ENCODE measurements around the gene NMRAL1. TPM values are rescaled to one million over a fixed set of nuclear protein-coding genes. Genes with fewer than 3 reads are reported as not detected.

The NMRAL1 gene
- total RNA-seq, 3 donors from 2014 or later (not counting 1 experiment from before 2014, with no cell fraction given), result 66.6 to 71.2 (median 69.8) TPM

- Mint-ChIP-seq H3K27me3 (ENCODE audit: low read depth in 2 of 2) (no peaks in the 10 kb centered on the region), H3K4me3 (no peak overlapping the region), H3K27ac (peak overlapping the region; percentile 13 to 64), H3K4me1 (peaks cover 8 to 32% of the 10 kb centered on the region in 2 donors), H3K36me3 (no peaks in the 10 kb centered on the region), H3K9me3 (no peaks in the 10 kb centered on the region)
- TF ChIP-seq, protein P1, sequence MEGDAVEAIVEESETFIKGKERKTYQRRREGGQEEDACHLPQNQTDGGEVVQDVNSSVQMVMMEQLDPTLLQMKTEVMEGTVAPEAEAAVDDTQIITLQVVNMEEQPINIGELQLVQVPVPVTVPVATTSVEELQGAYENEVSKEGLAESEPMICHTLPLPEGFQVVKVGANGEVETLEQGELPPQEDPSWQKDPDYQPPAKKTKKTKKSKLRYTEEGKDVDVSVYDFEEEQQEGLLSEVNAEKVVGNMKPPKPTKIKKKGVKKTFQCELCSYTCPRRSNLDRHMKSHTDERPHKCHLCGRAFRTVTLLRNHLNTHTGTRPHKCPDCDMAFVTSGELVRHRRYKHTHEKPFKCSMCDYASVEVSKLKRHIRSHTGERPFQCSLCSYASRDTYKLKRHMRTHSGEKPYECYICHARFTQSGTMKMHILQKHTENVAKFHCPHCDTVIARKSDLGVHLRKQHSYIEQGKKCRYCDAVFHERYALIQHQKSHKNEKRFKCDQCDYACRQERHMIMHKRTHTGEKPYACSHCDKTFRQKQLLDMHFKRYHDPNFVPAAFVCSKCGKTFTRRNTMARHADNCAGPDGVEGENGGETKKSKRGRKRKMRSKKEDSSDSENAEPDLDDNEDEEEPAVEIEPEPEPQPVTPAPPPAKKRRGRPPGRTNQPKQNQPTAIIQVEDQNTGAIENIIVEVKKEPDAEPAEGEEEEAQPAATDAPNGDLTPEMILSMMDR (IDR thresholded peaks at IDR 0.05), result no peak
- intact Hi-C loops (cut with micrococcal nuclease), result no loop called here
- Histone ChIP-seq H3K4me3 (ENCODE audit: low read length) (no peak overlapping the region), H3K27ac (ENCODE audit: low read length) (no peak overlapping the region), H3K27me3 (ENCODE audit: control insufficient read depth, insufficient read depth, low read length) (no peaks in the 10 kb centered on the region), H3K9me3 (ENCODE audit: control insufficient read depth, insufficient read depth, low read length) (no peaks in the 10 kb centered on the region), H3K36me3 (ENCODE audit: control insufficient read depth, insufficient read depth, low read length) (peaks cover 10% of the 10 kb centered on the region), H3K4me1 (ENCODE audit: control insufficient read depth, insufficient read depth, low read length) (peaks cover 40% of the 10 kb centered on the region)
- 88% methylated on average over 5 of the region's 5 CpGs for WGBS (ENCODE audit: insufficient coverage)
- ATAC-seq, result no peak
- DNase-seq, result no peak
These were observed 2.6 kb downstream of the NMRAL1 start for GRCh38 chr16:4471869-4472268.

GRCh38 chr16:4468972-4469371, 5.5 kb downstream of the NMRAL1 start:
- Histone ChIP-seq H3K36me3 (ENCODE audit: control insufficient read depth, insufficient read depth, low read length) (peaks cover 16% of the 10 kb centered on the region), H3K27me3 (ENCODE audit: control insufficient read depth, insufficient read depth, low read length) (no peaks in the 10 kb centered on the region), H3K4me3 (ENCODE audit: low read length) (no peak overlapping the region), H3K27ac (ENCODE audit: low read length) (no peak overlapping the region), H3K9me3 (ENCODE audit: control insufficient read depth, insufficient read depth, low read length) (no peaks in the 10 kb centered on the region), H3K4me1 (ENCODE audit: control insufficient read depth, insufficient read depth, low read length) (peaks cover 46% of the 10 kb centered on the region)
- Mint-ChIP-seq H3K9me3 (no peaks in the 10 kb centered on the region), H3K4me1 (peaks cover 30 to 37% of the 10 kb centered on the region in 2 donors), H3K4me3 (no peak overlapping the region), H3K27ac (no peak overlapping the region), H3K36me3 (no peaks in the 10 kb centered on the region), H3K27me3 (ENCODE audit: low read depth in 2 of 2) (no peaks in the 10 kb centered on the region)
- intact Hi-C loops (cut with micrococcal nuclease), result no loop called here
- TF ChIP-seq, protein P1 (IDR thresholded peaks at IDR 0.05), result no peak
- 90% methylated on average over 10 of the region's 10 CpGs for whole genome bisulfite sequencing (ENCODE audit: insufficient coverage)
- no peak for ATAC-seq
- DNase-seq, result no peak

- TF ChIP-seq, protein P1 (IDR thresholded peaks at IDR 0.05), result no peak
- no peaks in the 10 kb centered on the region for H3K36me3 Mint-ChIP-seq
- ATAC-seq, result no peak
- Histone ChIP-seq H3K36me3 (ENCODE audit: control insufficient read depth, insufficient read depth, low read length) (peaks cover 20% of the 10 kb centered on the region), H3K4me1 (ENCODE audit: control insufficient read depth, insufficient read depth, low read length) (peaks cover 40% of the 10 kb centered on the region), H3K27me3 (ENCODE audit: control insufficient read depth, insufficient read depth, low read length) (no peaks in the 10 kb centered on the region), H3K27ac (ENCODE audit: low read length) (no peak overlapping the region), H3K9me3 (ENCODE audit: control insufficient read depth, insufficient read depth, low read length) (no peaks in the 10 kb centered on the region), H3K4me3 (ENCODE audit: low read length) (no peak overlapping the region)
- no peaks in the 10 kb centered on the region for H3K27me3 Mint-ChIP-seq (ENCODE audit: low read depth in 2 of 2)
- peaks cover 26 to 29% of the 10 kb centered on the region in 2 donors for H3K4me1 Mint-ChIP-seq
- DNase-seq, result no peak
- no peaks in the 10 kb centered on the region for H3K9me3 Mint-ChIP-seq
- intact Hi-C loops (cut with micrococcal nuclease), result loop anchor here (2.0 kb wide), 1 partner anchor 51 kb away; the partner anchor contains the start of gene CORO7
- H3K4me3 Mint-ChIP-seq, result no peak overlapping the region
- peak overlapping the region; percentile 97 to 98 for H3K27ac Mint-ChIP-seq
- 98% methylated on average over 16 of the region's 16 CpGs for WGBS (ENCODE audit: insufficient coverage)
These were observed 6.5 kb downstream of the NMRAL1 start for GRCh38 chr16:4467916-4468315.
